DND-41 (cell line): ENCODE measurements around the gene SLC39A11.
"Not testable (repeated sequence)": the region's sequence is repeated elsewhere in the genome, so short reads cannot be mapped to it uniquely, and the experiment has no call there.

Source experiments
- ATAC-seq: fragments of 200-7000 bp; cut with Tn5 transposase; 3 replicates; pipeline ENCODE4 v1.9.1; 2021; ENCODE audit warnings: low read depth; ENCODE audit not compliant: insufficient read depth
- DNase-seq: peaks from one replicate; pipeline ENCODE4 v3.0.0-alpha.2; 2020
- H2AFZ ChIP-seq: 2 replicates; pipeline ENCODE4 v1.6.0; 2012; ENCODE audit warnings: low read depth, low read length
- H3K27ac ChIP-seq: 2 replicates; pipeline ENCODE4 v1.5.1; 2012; ENCODE audit warnings: low read length, inconsistent platforms
- H3K27me3 ChIP-seq: fragments of 200-600 bp; sonication (generic); 2 replicates; pipeline ENCODE4 v1.6.0; 2012; ENCODE audit warnings: low read length, mild to moderate bottlenecking, inconsistent platforms; ENCODE audit not compliant: insufficient read depth, poor library complexity
- H3K36me3 ChIP-seq: 2 replicates; pipeline ENCODE4 v1.5.1; 2012; ENCODE audit warnings: low read length, inconsistent platforms; ENCODE audit not compliant: insufficient read depth
- H3K4me1 ChIP-seq: 2 replicates; pipeline ENCODE4 v1.5.1; 2012; ENCODE audit warnings: mild to moderate bottlenecking, low read length; ENCODE audit not compliant: insufficient read depth
- H3K4me2 ChIP-seq: 2 replicates; pipeline ENCODE4 v1.6.0; 2012; ENCODE audit warnings: mild to moderate bottlenecking, moderate library complexity, low read length, inconsistent platforms; ENCODE audit not compliant: insufficient read depth
- H3K4me3 ChIP-seq, 2 experiments: fragments of 200-600 bp in 1 of 2; shearing (Covaris generic) in 1 of 2; 2 replicates each; pipeline ENCODE4 v1.5.1; 2012 to 2016; ENCODE audit warnings: inconsistent platforms in 2 of 2, low read length in 2 of 2, mild to moderate bottlenecking in 2 of 2, low read depth in 1 of 2, moderate library complexity in 1 of 2
- H3K79me2 ChIP-seq: 2 replicates; pipeline ENCODE4 v1.6.0; 2012; ENCODE audit warnings: low read length, inconsistent platforms; ENCODE audit not compliant: insufficient read depth
- H3K9ac ChIP-seq: 2 replicates; pipeline ENCODE4 v1.6.0; 2012; ENCODE audit warnings: low read depth, mild to moderate bottlenecking, inconsistent platforms, low read length, moderate library complexity
- H3K9me3 ChIP-seq: 2 replicates; pipeline ENCODE4 v1.5.1; 2012; ENCODE audit warnings: low read length, moderate library complexity, mild to moderate bottlenecking, inconsistent platforms; ENCODE audit not compliant: insufficient read depth, severe bottlenecking
- H4K20me1 ChIP-seq: 2 replicates; pipeline ENCODE4 v1.6.0; 2012; ENCODE audit warnings: low read length; ENCODE audit not compliant: insufficient read depth
- EZH2 ChIP-seq: IDR thresholded peaks from 3 replicates; pipeline ENCODE4 v1.6.1; 2012; ENCODE audit warnings: borderline replicate concordance, low read depth, mild to moderate bottlenecking, moderate library complexity, low read length, inconsistent platforms; ENCODE audit not compliant: severe bottlenecking
- TF ChIP-seq, protein P1 (sequence below): IDR thresholded peaks from 2 replicates; pipeline ENCODE4 v1.5.1; 2012; ENCODE audit warnings: borderline replicate concordance, low read length, moderate library complexity, mild to moderate bottlenecking; ENCODE audit not compliant: poor library complexity, severe bottlenecking; ENCODE audit errors: extremely low read depth

SLC39A11 gene

DNA sequence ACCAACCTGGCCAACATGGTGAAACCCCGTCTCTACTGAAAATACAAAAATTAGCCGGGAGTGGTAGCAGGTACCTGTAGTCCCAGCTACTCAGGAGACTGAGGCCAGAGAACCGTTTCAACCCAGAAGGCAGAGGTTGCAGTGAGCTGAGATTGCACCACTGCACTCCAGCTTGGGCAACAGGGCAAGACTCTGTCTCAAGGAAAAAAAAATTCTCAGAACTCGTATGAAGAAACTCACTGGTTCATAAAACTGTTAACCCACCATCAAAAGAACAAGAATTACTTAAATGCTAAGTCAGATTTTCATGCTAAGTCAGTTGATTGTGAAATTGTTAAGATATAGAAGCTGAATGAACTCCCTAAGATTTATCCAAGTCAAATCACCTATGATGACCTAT, 31.3 kb downstream of the SLC39A11 start:
- Histone ChIP-seq H4K20me1 (no peaks in the 10 kb centered on the region), H3K27me3 (no peaks in the 10 kb centered on the region), H3K4me1 (peaks cover 10% of the 10 kb centered on the region; the same call in 1 of the 2 replicates), H3K79me2 (no peaks in the 10 kb centered on the region), H3K9ac (no peak overlapping the region), H3K9me3 (no peaks in the 10 kb centered on the region), H3K36me3 (no peaks in the 10 kb centered on the region), H2AFZ (no peak overlapping the region), H3K4me2 (no peak overlapping the region), H3K4me3 (no peak overlapping the region), H3K27ac (no peak overlapping the region)
- ATAC-seq (no peak), DNase-seq (no peak)
- TF ChIP-seq, protein P1, sequence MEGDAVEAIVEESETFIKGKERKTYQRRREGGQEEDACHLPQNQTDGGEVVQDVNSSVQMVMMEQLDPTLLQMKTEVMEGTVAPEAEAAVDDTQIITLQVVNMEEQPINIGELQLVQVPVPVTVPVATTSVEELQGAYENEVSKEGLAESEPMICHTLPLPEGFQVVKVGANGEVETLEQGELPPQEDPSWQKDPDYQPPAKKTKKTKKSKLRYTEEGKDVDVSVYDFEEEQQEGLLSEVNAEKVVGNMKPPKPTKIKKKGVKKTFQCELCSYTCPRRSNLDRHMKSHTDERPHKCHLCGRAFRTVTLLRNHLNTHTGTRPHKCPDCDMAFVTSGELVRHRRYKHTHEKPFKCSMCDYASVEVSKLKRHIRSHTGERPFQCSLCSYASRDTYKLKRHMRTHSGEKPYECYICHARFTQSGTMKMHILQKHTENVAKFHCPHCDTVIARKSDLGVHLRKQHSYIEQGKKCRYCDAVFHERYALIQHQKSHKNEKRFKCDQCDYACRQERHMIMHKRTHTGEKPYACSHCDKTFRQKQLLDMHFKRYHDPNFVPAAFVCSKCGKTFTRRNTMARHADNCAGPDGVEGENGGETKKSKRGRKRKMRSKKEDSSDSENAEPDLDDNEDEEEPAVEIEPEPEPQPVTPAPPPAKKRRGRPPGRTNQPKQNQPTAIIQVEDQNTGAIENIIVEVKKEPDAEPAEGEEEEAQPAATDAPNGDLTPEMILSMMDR, result no peak

DNA sequence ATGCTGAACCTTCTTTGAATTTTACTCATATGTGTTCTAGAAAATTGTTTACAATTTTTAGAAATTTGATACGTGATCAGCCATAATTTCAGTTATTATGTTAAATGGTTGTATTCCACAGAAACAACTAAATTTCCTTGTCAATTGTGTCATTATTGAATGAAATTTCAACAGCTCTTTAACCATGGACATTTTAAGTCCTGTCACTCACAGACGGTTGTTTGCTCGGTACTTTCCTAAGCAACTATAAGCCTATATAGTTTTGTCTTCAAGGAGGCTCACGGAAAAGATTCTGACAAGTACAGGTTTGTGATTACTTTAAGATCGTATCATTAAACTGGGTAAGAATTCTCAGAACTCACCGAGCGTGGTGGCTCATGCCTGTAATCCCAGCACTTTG, 31.8 kb downstream of the SLC39A11 start:
- H3K27me3 ChIP-seq, result no peaks in the 10 kb centered on the region
- H4K20me1 ChIP-seq, result no peaks in the 10 kb centered on the region
- H3K36me3 ChIP-seq, result no peaks in the 10 kb centered on the region
- H3K27ac ChIP-seq, result no peak overlapping the region
- ATAC-seq (no peak), DNase-seq (no peak)
- peaks cover 10% of the 10 kb centered on the region; the same call in 1 of the 2 replicates for H3K4me1 ChIP-seq
- TF ChIP-seq, protein P1, result no peak
- TF ChIP-seq EZH2, result no peak
- H3K9ac ChIP-seq, result no peak overlapping the region
- H3K4me3 ChIP-seq, result no peak overlapping the region
- no peak overlapping the region for H2AFZ ChIP-seq
- H3K4me2 ChIP-seq, result no peak overlapping the region
- H3K79me2 ChIP-seq, result no peaks in the 10 kb centered on the region
- H3K9me3 ChIP-seq, result no peaks in the 10 kb centered on the region

- not testable (repeated sequence) for H3K4me3 ChIP-seq, DNase-seq, H3K27me3 ChIP-seq, H4K20me1 ChIP-seq, H3K79me2 ChIP-seq, H2AFZ ChIP-seq, H3K27ac ChIP-seq, H3K9ac ChIP-seq, ATAC-seq, H3K36me3 ChIP-seq, H3K4me2 ChIP-seq, H3K9me3 ChIP-seq
- peaks cover 10% of the 10 kb centered on the region; the same call in 1 of the 2 replicates for H3K4me1 ChIP-seq
Observed at GRCh38 chr17:73059713-73060112, 32.8 kb downstream of the SLC39A11 start.

DNA sequence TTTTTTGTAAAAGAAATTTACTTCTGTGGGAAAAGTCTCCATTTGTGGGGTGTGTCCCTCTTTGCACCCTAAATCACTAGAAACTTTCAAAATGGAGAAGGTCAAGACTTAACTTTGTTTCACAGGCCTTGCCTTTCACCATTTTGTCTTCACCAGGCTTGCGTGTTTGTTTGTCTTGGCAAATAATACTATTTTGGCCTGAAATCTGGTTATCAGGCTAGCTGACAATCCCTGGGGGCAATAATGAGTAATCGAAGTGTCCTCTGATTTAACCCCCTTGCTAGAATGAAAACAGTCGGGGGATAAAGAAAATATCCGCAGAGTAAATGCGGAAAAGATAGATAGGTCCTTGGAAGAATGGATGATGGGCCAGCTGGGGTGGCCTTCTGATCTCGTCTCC, 34.5 kb downstream of the SLC39A11 start:
- Histone ChIP-seq H3K4me2 (no peak overlapping the region), H3K9ac (no peak overlapping the region), H3K4me3 (no peak overlapping the region), H4K20me1 (no peaks in the 10 kb centered on the region), H3K79me2 (no peaks in the 10 kb centered on the region), H3K27me3 (no peaks in the 10 kb centered on the region), H3K9me3 (no peaks in the 10 kb centered on the region), H3K4me1 (no peaks in the 10 kb centered on the region), H3K27ac (no peak overlapping the region), H3K36me3 (no peaks in the 10 kb centered on the region), H2AFZ (no peak overlapping the region)
- DNase-seq, result no peak
- no peak for ATAC-seq
- no peak for TF ChIP-seq EZH2
- TF ChIP-seq, protein P1, result no peak
